ENCODE results near the gene MYO7A.

- TF ChIP-seq POLR2A (IDR thresholded peaks at IDR 0.05; ENCODE audit: low read length): no peak
- no peak for TF ChIP-seq GATA1 (IDR thresholded peaks at IDR 0.05; ENCODE audit: low read depth, low read length)
Measured at GRCh38 chr11:77108436-77108835, 19.6 kb upstream of the MYO7A start.

All from erythroblast (primary cell).